Measurements from ENCODE around the gene RIC3. TPM values are rescaled to one million over a fixed set of nuclear protein-coding genes. Genes with fewer than 3 reads are reported as not detected.

The RIC3 gene
- total RNA-seq, 1 experiment from 2014 or later: not detected

DNA sequence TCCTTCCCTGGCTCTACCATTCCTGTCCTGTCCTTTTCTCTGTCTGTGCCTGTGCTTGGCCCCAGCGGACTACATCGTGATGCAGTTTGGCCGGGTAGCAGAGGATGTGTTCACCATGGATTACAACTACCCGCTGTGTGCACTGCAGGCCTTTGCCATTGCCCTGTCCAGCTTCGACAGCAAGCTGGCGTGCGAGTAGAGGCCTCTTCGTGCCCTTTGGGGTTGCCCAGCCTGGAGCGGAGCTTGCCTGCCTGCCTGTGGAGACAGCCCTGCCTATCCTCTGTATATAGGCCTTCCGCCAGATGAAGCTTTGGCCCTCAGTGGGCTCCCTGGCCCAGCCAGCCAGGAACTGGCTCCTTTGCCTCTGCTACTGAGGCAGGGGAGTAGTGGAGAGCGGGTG, 67.4 kb downstream of the RIC3 start:
- Histone ChIP-seq H4K20me1 (ENCODE audit: insufficient read depth) (no peaks in the 10 kb centered on the region), H3K9ac (ENCODE audit: low read length) (no peak overlapping the region), H3K4me2 (ENCODE audit: low read length) (no peak overlapping the region), H3K27ac (ENCODE audit: low read depth, low read length) (no peak overlapping the region), H3K4me1 (ENCODE audit: control insufficient read depth in 1 of 2, insufficient read depth in 2 of 2, low read length in 2 of 2) (no peaks in the 10 kb centered on the region), H3K36me3 (ENCODE audit: control insufficient read depth in 1 of 2, insufficient read depth in 2 of 2, low read length in 2 of 2) (no peaks in the 10 kb centered on the region), H3K9me3 (ENCODE audit: control insufficient read depth in 1 of 2, insufficient read depth in 1 of 2, low read depth in 1 of 2, low read length in 2 of 2) (no peaks in the 10 kb centered on the region), H3K9me2 (ENCODE audit: insufficient read depth) (no peaks in the 10 kb centered on the region), H3K4me3 (replicated peaks in 1 of 2; ENCODE audit: low read depth in 1 of 2, low read length in 2 of 2) (no peak overlapping the region), H3K27me3 (ENCODE audit: insufficient read depth, low read length) (peaks cover 4% of the 10 kb centered on the region; the same call in 1 of the 2 replicates), H2AFZ (ENCODE audit: low read depth, low read length, poor library complexity, severe bottlenecking) (no peak overlapping the region), H3K79me2 (ENCODE audit: insufficient read depth, low read length) (no peaks in the 10 kb centered on the region)
- no TSS peak for BruUV-seq (replicated peaks)
- intact Hi-C loops (cut with micrococcal nuclease): no loop called here
- DNase-seq (ENCODE audit: low read depth, low spot score) (no peak), ATAC-seq (no peak)
- RAD21 ChIA-PET (ENCODE audit: low non-redundant PET in 1 of 2, low total read pairs in 2 of 2, uncharacterized antibody in 2 of 2, unreplicated experiment in 2 of 2): interaction anchor here in 1 of 2 experiments (1.2 kb wide), 1 partner anchor 95 kb away, joined by 3 read pairs; no protein-coding TSS in a partner anchor
- POLR2A ChIA-PET: no interaction called here
- no peak for TF ChIP-seq ZFX (IDR thresholded peaks at IDR 0.05)
- TF ChIP-seq, protein P1, sequence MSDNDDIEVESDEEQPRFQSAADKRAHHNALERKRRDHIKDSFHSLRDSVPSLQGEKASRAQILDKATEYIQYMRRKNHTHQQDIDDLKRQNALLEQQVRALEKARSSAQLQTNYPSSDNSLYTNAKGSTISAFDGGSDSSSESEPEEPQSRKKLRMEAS (IDR thresholded peaks at IDR 0.05): no peak
- TF ChIP-seq, protein P2, sequence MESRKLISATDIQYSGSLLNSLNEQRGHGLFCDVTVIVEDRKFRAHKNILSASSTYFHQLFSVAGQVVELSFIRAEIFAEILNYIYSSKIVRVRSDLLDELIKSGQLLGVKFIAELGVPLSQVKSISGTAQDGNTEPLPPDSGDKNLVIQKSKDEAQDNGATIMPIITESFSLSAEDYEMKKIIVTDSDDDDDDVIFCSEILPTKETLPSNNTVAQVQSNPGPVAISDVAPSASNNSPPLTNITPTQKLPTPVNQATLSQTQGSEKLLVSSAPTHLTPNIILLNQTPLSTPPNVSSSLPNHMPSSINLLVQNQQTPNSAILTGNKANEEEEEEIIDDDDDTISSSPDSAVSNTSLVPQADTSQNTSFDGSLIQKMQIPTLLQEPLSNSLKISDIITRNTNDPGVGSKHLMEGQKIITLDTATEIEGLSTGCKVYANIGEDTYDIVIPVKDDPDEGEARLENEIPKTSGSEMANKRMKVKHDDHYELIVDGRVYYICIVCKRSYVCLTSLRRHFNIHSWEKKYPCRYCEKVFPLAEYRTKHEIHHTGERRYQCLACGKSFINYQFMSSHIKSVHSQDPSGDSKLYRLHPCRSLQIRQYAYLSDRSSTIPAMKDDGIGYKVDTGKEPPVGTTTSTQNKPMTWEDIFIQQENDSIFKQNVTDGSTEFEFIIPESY (IDR thresholded peaks at IDR 0.05; ENCODE audit: extremely low read depth, insufficient replicate concordance, low read length): no peak
- TF ChIP-seq, protein P3, sequence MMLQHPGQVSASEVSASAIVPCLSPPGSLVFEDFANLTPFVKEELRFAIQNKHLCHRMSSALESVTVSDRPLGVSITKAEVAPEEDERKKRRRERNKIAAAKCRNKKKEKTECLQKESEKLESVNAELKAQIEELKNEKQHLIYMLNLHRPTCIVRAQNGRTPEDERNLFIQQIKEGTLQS (IDR thresholded peaks at IDR 0.05): no peak
- TF ChIP-seq ZNF274 (IDR thresholded peaks at IDR 0.05; ENCODE audit: low read depth, low read length): no peak
- TF ChIP-seq TCF7L2 (IDR thresholded peaks at IDR 0.05; ENCODE audit: borderline replicate concordance, extremely low read depth, insufficient read depth, insufficient read length): no peak
- TF ChIP-seq POLR2A (IDR thresholded peaks at IDR 0.05; ENCODE audit: borderline replicate concordance, extremely low read depth, insufficient read depth, insufficient read length): no peak
- TF ChIP-seq, protein P4, sequence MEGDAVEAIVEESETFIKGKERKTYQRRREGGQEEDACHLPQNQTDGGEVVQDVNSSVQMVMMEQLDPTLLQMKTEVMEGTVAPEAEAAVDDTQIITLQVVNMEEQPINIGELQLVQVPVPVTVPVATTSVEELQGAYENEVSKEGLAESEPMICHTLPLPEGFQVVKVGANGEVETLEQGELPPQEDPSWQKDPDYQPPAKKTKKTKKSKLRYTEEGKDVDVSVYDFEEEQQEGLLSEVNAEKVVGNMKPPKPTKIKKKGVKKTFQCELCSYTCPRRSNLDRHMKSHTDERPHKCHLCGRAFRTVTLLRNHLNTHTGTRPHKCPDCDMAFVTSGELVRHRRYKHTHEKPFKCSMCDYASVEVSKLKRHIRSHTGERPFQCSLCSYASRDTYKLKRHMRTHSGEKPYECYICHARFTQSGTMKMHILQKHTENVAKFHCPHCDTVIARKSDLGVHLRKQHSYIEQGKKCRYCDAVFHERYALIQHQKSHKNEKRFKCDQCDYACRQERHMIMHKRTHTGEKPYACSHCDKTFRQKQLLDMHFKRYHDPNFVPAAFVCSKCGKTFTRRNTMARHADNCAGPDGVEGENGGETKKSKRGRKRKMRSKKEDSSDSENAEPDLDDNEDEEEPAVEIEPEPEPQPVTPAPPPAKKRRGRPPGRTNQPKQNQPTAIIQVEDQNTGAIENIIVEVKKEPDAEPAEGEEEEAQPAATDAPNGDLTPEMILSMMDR (IDR thresholded peaks at IDR 0.05 in 2 of 3, conservative IDR thresholded peaks at IDR 0.05 in 1 of 3; ENCODE audit: borderline replicate concordance in 1 of 3, insufficient read depth in 1 of 3, low read depth in 2 of 3, low read length in 2 of 3): no peak
- TF ChIP-seq YY1 (IDR thresholded peaks at IDR 0.05; ENCODE audit: extremely low read depth, insufficient replicate concordance, low read depth, low read length): no peak
- no peak for TF ChIP-seq FOSL1 (IDR thresholded peaks at IDR 0.05; ENCODE audit: low read depth)
- no peak for TF ChIP-seq SRF (IDR thresholded peaks at IDR 0.05; ENCODE audit: low read depth)
- CTCF ChIA-PET: interaction anchor here (3.4 to 8.1 kb wide), 2 partner anchors 69 to 96 kb away, joined by 57 to 184 read pairs; no protein-coding TSS in a partner anchor
